ENCODE results near the gene ALDH3A2.

The ALDH3A2 gene

GRCh38 chr17:19717031-19717360 lies 68.4 kb downstream of the ALDH3A2 start:
- DNase-seq: no peak

GRCh38 chr17:19717411-19717908 lies 68.9 kb downstream of the ALDH3A2 start:
- no peak for DNase-seq

- no peak for DNase-seq
Measured at GRCh38 chr17:19718041-19718612, 69.6 kb downstream of the ALDH3A2 start.

GRCh38 chr17:19718613-19719354 lies 70.2 kb downstream of the ALDH3A2 start:
- no peak for DNase-seq

- no peak for DNase-seq
Measured at GRCh38 chr17:19719355-19720209, 71.0 kb downstream of the ALDH3A2 start.

GRCh38 chr17:19720210-19720475 lies 71.6 kb downstream of the ALDH3A2 start:
- DNase-seq: no peak

GRCh38 chr17:19720631-19721426 lies 72.3 kb downstream of the ALDH3A2 start:
- no peak for DNase-seq

- DNase-seq: no peak
Measured at GRCh38 chr17:19723964-19724363, 75.4 kb downstream of the ALDH3A2 start.

- DNase-seq: no peak
Measured at GRCh38 chr17:19724501-19725420, 76.2 kb downstream of the ALDH3A2 start.

- DNase-seq: no peak
Measured at GRCh38 chr17:19725486-19725885, 76.9 kb downstream of the ALDH3A2 start.

GRCh38 chr17:19726631-19727376 lies 78.3 kb downstream of the ALDH3A2 start:
- no peak for DNase-seq
